K562 (cell line): ENCODE data around the gene ASPRV1.

ENCODE experiments used
- HNRNPH1 ChIP-seq: fragments of 200-400 bp; formaldehyde crosslinking; optimal IDR thresholded peaks from 2 replicates; pipeline ENCODE3; 2017; ENCODE audit warnings: low read depth, mild to moderate bottlenecking, low read length, moderate library complexity
- JUN ChIP-seq, 2 experiments: sonication (generic) in 1 of 2; formaldehyde crosslinking in 1 of 2; IDR thresholded peaks; 2 replicates each; pipeline versions ENCODE4 v1.6.1 to v1.8.0; 2012 to 2022; ENCODE audit warnings: borderline replicate concordance in 2 of 2, mild to moderate bottlenecking in 2 of 2, improper control_type of control experiment in 1 of 2, low read depth in 1 of 2, low read length in 1 of 2, missing genetic modification reagents in 1 of 2
- KLF10 ChIP-seq: fragments of 250-450 bp; sonication (Bioruptor Pico); IDR thresholded peaks from 2 replicates; pipeline ENCODE4 v1.6.1; 2021; ENCODE audit warnings: matching md5 sums
- NR3C1 ChIP-seq: sonication (generic); formaldehyde crosslinking; IDR thresholded peaks from 2 replicates; pipeline ENCODE4 v1.8.1; 2022; ENCODE audit warnings: missing genetic modification reagents
- RBM34 ChIP-seq: fragments of 200-400 bp; formaldehyde crosslinking; IDR thresholded peaks from 2 replicates; pipeline ENCODE4 v1.6.1; 2018; ENCODE audit warnings: low read length, borderline replicate concordance; ENCODE audit not compliant: insufficient read depth
- SREBF2 ChIP-seq: sonication (generic); formaldehyde crosslinking; IDR thresholded peaks from 2 replicates; pipeline ENCODE4 v1.4.0; 2020; ENCODE audit warnings: mild to moderate bottlenecking, missing genetic modification reagents
- SRF ChIP-seq, 2 experiments: fragments of 250-450, 450-650 bp in 1 of 2; sonication (Bioruptor Pico) in 1 of 2; sonication (generic) in 1 of 2; formaldehyde crosslinking; IDR thresholded peaks; 2 replicates each; pipeline versions ENCODE4 v1.5.0 to v1.5.1; 2020 to 2022; ENCODE audit warnings: mild to moderate bottlenecking in 1 of 2, missing genetic modification reagents in 1 of 2
- TF ChIP-seq, protein P1 (sequence below): fragments of 450-650 bp; formaldehyde crosslinking; IDR thresholded peaks from 2 replicates; pipeline ENCODE4 v1.4.0; 2020; ENCODE audit warnings: mild to moderate bottlenecking, moderate library complexity

- TF ChIP-seq SREBF2 (CRISPR knock-in tag) (no peak), RBM34 (no peak), KLF10 (no peak), JUN (IDR thresholded peaks at IDR 0.05; ENCODE audit: borderline replicate concordance, low read depth, low read length) (no peak), JUN (CRISPR knock-in tag; IDR thresholded peaks at IDR 0.05; ENCODE audit: borderline replicate concordance) (no peak), HNRNPH1 (no peak), NR3C1 (CRISPR knock-in tag) (no peak), SRF (CRISPR knock-in tag; IDR thresholded peaks at IDR 0.05) (no peak)
- TF ChIP-seq, protein P1, sequence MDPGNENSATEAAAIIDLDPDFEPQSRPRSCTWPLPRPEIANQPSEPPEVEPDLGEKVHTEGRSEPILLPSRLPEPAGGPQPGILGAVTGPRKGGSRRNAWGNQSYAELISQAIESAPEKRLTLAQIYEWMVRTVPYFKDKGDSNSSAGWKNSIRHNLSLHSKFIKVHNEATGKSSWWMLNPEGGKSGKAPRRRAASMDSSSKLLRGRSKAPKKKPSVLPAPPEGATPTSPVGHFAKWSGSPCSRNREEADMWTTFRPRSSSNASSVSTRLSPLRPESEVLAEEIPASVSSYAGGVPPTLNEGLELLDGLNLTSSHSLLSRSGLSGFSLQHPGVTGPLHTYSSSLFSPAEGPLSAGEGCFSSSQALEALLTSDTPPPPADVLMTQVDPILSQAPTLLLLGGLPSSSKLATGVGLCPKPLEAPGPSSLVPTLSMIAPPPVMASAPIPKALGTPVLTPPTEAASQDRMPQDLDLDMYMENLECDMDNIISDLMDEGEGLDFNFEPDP: no peak
These were observed 16.6 kb upstream of the ASPRV1 start for GRCh38 chr2:69977906-69978482.
